H1 (cell line): Measurements from ENCODE around the gene KIF3B. TPM values are rescaled to one million over a fixed set of nuclear protein-coding genes. Genes with fewer than 3 reads are reported as not detected.
"Not testable (repeated sequence)": the region's sequence is repeated elsewhere in the genome, so short reads cannot be mapped to it uniquely, and the experiment has no call there.

Experiments used
- CTCF ChIA-PET: fragments of 300-600 bp; sonication (Branson Sonifier 250); formaldehyde crosslinking; loops from one replicate; lab custom pipeline; 2021; ENCODE audit not compliant: partially characterized antibody; lab: Charles Lee
- POLR2A ChIA-PET: fragments of 300-600 bp; sonication (Branson Sonifier 250); formaldehyde crosslinking; loops from one replicate; lab custom pipeline; 2021; ENCODE audit warnings: inconsistent platforms; ENCODE audit not compliant: partially characterized antibody; lab: Charles Lee
- DNase-seq, 2 experiments: peaks; one replicate each; pipeline versions ENCODE4 v3.0.0 to v3.0.0-alpha.2; 2010 to 2022; ENCODE audit warnings: low spot score in 2 of 2, low read depth in 1 of 2, mixed read lengths in 1 of 2
- FAIRE-seq: peaks from 2 replicates; lab custom pipeline; 2011; peaks lifted over from hg19 to GRCh38; lab: Jason Lieb, UNC
- H2AFZ ChIP-seq: 2 replicates; pipeline ENCODE4 v1.8.1; 2012; ENCODE audit warnings: low read length, inconsistent platforms
- H2AK5ac ChIP-seq: 2 replicates; pipeline ENCODE4 v1.6.1; 2013; ENCODE audit warnings: low read depth, low read length
- H2BK120ac ChIP-seq: replicated peaks from 2 replicates; pipeline ENCODE3; 2013; ENCODE audit warnings: low read depth, low read length, inconsistent platforms
- H2BK12ac ChIP-seq: 2 replicates; pipeline ENCODE4 v1.6.1; 2013; ENCODE audit warnings: low read depth, low read length
- H2BK15ac ChIP-seq: 2 replicates; pipeline ENCODE4 v1.6.1; 2013; ENCODE audit warnings: low read length
- H2BK20ac ChIP-seq: 2 replicates; pipeline ENCODE4 v1.6.1; 2013; ENCODE audit warnings: low read length
- H2BK5ac ChIP-seq: 2 replicates; pipeline ENCODE4 v1.6.1; 2013; ENCODE audit warnings: low read depth, low read length
- H3K14ac ChIP-seq: 2 replicates; pipeline ENCODE4 v1.6.1; 2013; ENCODE audit warnings: inconsistent platforms; ENCODE audit not compliant: insufficient read length
- H3K18ac ChIP-seq: 2 replicates; pipeline ENCODE4 v1.6.1; 2013; ENCODE audit warnings: low read length; ENCODE audit errors: extremely low read depth
- H3K23ac ChIP-seq: 2 replicates; pipeline ENCODE4 v1.6.1; 2013; ENCODE audit warnings: inconsistent platforms; ENCODE audit not compliant: insufficient read length
- H3K23me2 ChIP-seq: 2 replicates; pipeline ENCODE4 v1.6.1; 2013; ENCODE audit warnings: low read depth, low read length
- H3K27ac ChIP-seq: 2 replicates; pipeline ENCODE4 v1.6.1; 2011; ENCODE audit warnings: low read depth, low read length, inconsistent platforms
- H3K27me3 ChIP-seq, 4 experiments: replicated peaks in 1 of 4; 1 replicate in 1 of 4; 2 replicates in 3 of 4; pipeline versions ENCODE4 v1.6.1 to v1.8.1; 2011 to 2013; ENCODE audit warnings: low read length in 3 of 4, mild to moderate bottlenecking in 3 of 4, inconsistent platforms in 2 of 4, mixed read lengths in 2 of 4, moderate library complexity in 1 of 4; ENCODE audit not compliant: control insufficient read depth in 3 of 4, insufficient read depth in 3 of 4; ENCODE audit errors: extremely low read depth in 1 of 4
- H3K36me3 ChIP-seq, 4 experiments: 2 replicates each; pipeline versions ENCODE4 v1.6.1 to v1.8.1; 2011 to 2013; ENCODE audit warnings: mild to moderate bottlenecking in 4 of 4, low read length in 3 of 4, moderate library complexity in 2 of 4, control low read depth in 1 of 4, inconsistent platforms in 1 of 4; ENCODE audit not compliant: insufficient read depth in 4 of 4, control insufficient read depth in 2 of 4
- H3K4ac ChIP-seq: replicated peaks from 2 replicates; pipeline ENCODE3; 2013; ENCODE audit warnings: low read length, low read depth, mixed read lengths, inconsistent platforms; ENCODE audit not compliant: insufficient read length
- H3K4me1 ChIP-seq, 4 experiments: replicated peaks in 1 of 4; 1 replicate in 1 of 4; 2 replicates in 3 of 4; pipeline versions ENCODE4 v1.6.1 to v1.8.1; 2011 to 2013; ENCODE audit warnings: low read length in 3 of 4, inconsistent platforms in 2 of 4, mixed read lengths in 1 of 4; ENCODE audit not compliant: insufficient read depth in 4 of 4, control insufficient read depth in 3 of 4
- H3K4me2 ChIP-seq, 2 experiments: 2 replicates each; pipeline versions ENCODE4 v1.6.1 to v1.8.1; 2011 to 2013; ENCODE audit warnings: low read depth in 2 of 2, low read length in 2 of 2, control low read depth in 1 of 2, inconsistent platforms in 1 of 2, mild to moderate bottlenecking in 1 of 2; ENCODE audit not compliant: insufficient read depth in 1 of 2
- H3K4me3 ChIP-seq, 4 experiments: fragments of 200-600, 300-600 bp in 1 of 4; sonication (generic), shearing (Covaris generic), sonication (Bioruptor Twin) in 1 of 4; 2 replicates each; pipeline versions ENCODE4 v1.5.1 to v1.8.1; 2011 to 2016; ENCODE audit warnings: low read length in 4 of 4, low read depth in 3 of 4, control low read depth in 2 of 4, inconsistent platforms in 2 of 4, mild to moderate bottlenecking in 2 of 4, mixed read lengths in 1 of 4, moderate library complexity in 1 of 4; ENCODE audit not compliant: insufficient read depth in 2 of 4; ENCODE audit errors: extremely low read depth in 1 of 4
- H3K56ac ChIP-seq: replicated peaks from 2 replicates; pipeline ENCODE3; 2013; ENCODE audit warnings: low read depth, mild to moderate bottlenecking, mixed read lengths, low read length, inconsistent platforms; ENCODE audit not compliant: insufficient read length
- H3K79me1 ChIP-seq: 2 replicates; pipeline ENCODE4 v1.6.1; 2013; ENCODE audit warnings: low read depth, low read length, control low read depth
- H3K79me2 ChIP-seq, 2 experiments: 2 replicates each; pipeline versions ENCODE4 v1.6.1 to v1.8.1; 2012 to 2013; ENCODE audit warnings: low read length in 2 of 2, mild to moderate bottlenecking in 2 of 2, inconsistent platforms in 1 of 2; ENCODE audit not compliant: insufficient read depth in 2 of 2, control insufficient read depth in 1 of 2
- H3K9ac ChIP-seq, 4 experiments: replicated peaks in 1 of 4; 1 replicate in 1 of 4; 2 replicates in 3 of 4; pipeline versions ENCODE4 v1.6.1 to v1.8.1; 2011 to 2013; ENCODE audit warnings: low read depth in 3 of 4, low read length in 3 of 4, control low read depth in 2 of 4, mild to moderate bottlenecking in 2 of 4, moderate library complexity in 2 of 4, inconsistent platforms in 1 of 4; ENCODE audit errors: extremely low read depth in 1 of 4
- H3K9me3 ChIP-seq, 2 experiments: 2 replicates each; pipeline versions ENCODE4 v1.6.1 to v1.8.1; 2012 to 2013; ENCODE audit warnings: mild to moderate bottlenecking in 2 of 2, moderate library complexity in 2 of 2, control low read depth in 1 of 2, inconsistent platforms in 1 of 2, low read depth in 1 of 2, low read length in 1 of 2, mixed read lengths in 1 of 2; ENCODE audit not compliant: insufficient read depth in 2 of 2
- H4K20me1 ChIP-seq, 2 experiments: replicated peaks in 1 of 2; 2 replicates each; pipeline versions ENCODE3 to v1.8.1; 2011 to 2013; ENCODE audit warnings: inconsistent platforms in 2 of 2, low read length in 2 of 2, mild to moderate bottlenecking in 1 of 2; ENCODE audit not compliant: insufficient read depth in 2 of 2, control insufficient read depth in 1 of 2
- H4K5ac ChIP-seq: 2 replicates; pipeline ENCODE4 v1.6.1; 2013; ENCODE audit warnings: low read length, low read depth, mixed read lengths, inconsistent platforms; ENCODE audit not compliant: insufficient read length
- H4K8ac ChIP-seq: 2 replicates; pipeline ENCODE4 v1.8.0; 2013; ENCODE audit warnings: mild to moderate bottlenecking, moderate library complexity, low read length, inconsistent platforms; ENCODE audit not compliant: insufficient read depth; ENCODE audit errors: extremely low read depth
- H4K91ac ChIP-seq: replicated peaks from 2 replicates; pipeline ENCODE3; 2013; ENCODE audit warnings: low read length, mixed read lengths, inconsistent platforms; ENCODE audit not compliant: insufficient read length
- HDAC2 ChIP-seq, 2 experiments: fragments of 300-600 bp in 1 of 2; sonication (generic) in 1 of 2; IDR thresholded peaks; 2 replicates each; pipeline ENCODE4 v1.6.1; 2011 to 2012; ENCODE audit warnings: low read depth in 2 of 2, low read length in 2 of 2, mild to moderate bottlenecking in 2 of 2, moderate library complexity in 2 of 2, borderline replicate concordance in 1 of 2, inconsistent platforms in 1 of 2
- JUND ChIP-seq: IDR thresholded peaks from 2 replicates; pipeline ENCODE4 v1.6.1; 2011; ENCODE audit warnings: mild to moderate bottlenecking, improper control_type of control experiment, low read length
- NRF1 ChIP-seq: IDR thresholded peaks from 2 replicates; pipeline ENCODE4 v1.6.1; 2011; ENCODE audit warnings: mild to moderate bottlenecking, low read depth, low read length, improper control_type of control experiment
- WGBS, 2 experiments: shearing (Covaris generic) in 1 of 2; methylation state at CpG; one replicate each; pipeline versions ENCODE4 v1.1.6 to v1.1.7; 2013 to 2015; ENCODE audit warnings: low lambda C conversion rate in 2 of 2, mixed read lengths in 2 of 2, inconsistent platforms in 1 of 2, low coverage in 1 of 2, missing lambda C conversion rate in 1 of 2; ENCODE audit not compliant: insufficient replicate concordance in 2 of 2, insufficient coverage in 1 of 2, insufficient read length in 1 of 2; ENCODE audit errors: extremely low coverage in 1 of 2, missing lambda C conversion rate in 1 of 2; 5-methylcytosine and 5-hydroxymethylcytosine counted together
- polyA plus RNA-seq, 7 experiments: library from polyadenylated mRNA; depleted of rRNA in 3 of 7; stranded (reverse) in 5 of 7; unstranded in 2 of 7; fragments of >200 nt in 5 of 7; fragments of 200-250 nt in 2 of 7; gene quantifications; 1 replicate in 5 of 7; 2 replicates in 1 of 7; 4 replicates in 1 of 7; pipeline versions ENCODE4 v1.2.1 to v1.2.3, GENCODE V29; 2011 to 2013; ENCODE audit warnings: missing spikeins in 2 of 7, mixed read lengths in 2 of 7
- total RNA-seq: library from RNA; stranded (reverse); fragmentation: NEBNext Ultra II Directional; extraction: Animal tissue kit (Norgen Biotek cat#: 25700); gene quantifications from 2 replicates; pipeline ENCODE4 v1.2.1, GENCODE V29; 2021

Gene KIF3B
- total and polyA plus RNA-seq, 2 of the 8 experiments (the other 6 are each of a cell fraction or from before 2014, with no cell fraction given): 10.1 to 22.4 TPM

DNA sequence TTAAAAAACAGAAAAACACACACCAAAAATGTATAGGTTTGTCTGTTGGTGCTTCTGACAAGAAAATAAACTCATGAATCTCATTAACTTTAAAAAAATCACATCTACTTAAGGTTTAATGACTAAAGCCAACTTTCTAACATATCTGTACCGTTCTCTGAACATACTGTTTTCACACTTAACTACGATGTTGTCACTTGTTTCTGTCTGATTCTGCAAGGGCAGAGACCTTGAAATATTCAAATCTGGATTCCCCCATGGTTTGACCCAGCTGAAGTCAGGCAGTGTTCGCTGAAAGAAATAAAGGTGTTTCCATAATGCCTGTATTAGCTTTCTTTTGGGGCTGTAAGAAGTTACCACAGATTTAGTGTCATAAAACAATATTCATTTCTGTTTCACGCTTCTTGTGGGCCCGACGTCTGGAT lies 78.0 kb downstream of the KIF3B start (continued):
- no peak for TF ChIP-seq JUND
- TF ChIP-seq NRF1: no peak
- no peak for TF ChIP-seq HDAC2 (IDR thresholded peaks at IDR 0.05; ENCODE audit: borderline replicate concordance in 1 of 2, low read depth in 2 of 2, low read length in 2 of 2)

DNA sequence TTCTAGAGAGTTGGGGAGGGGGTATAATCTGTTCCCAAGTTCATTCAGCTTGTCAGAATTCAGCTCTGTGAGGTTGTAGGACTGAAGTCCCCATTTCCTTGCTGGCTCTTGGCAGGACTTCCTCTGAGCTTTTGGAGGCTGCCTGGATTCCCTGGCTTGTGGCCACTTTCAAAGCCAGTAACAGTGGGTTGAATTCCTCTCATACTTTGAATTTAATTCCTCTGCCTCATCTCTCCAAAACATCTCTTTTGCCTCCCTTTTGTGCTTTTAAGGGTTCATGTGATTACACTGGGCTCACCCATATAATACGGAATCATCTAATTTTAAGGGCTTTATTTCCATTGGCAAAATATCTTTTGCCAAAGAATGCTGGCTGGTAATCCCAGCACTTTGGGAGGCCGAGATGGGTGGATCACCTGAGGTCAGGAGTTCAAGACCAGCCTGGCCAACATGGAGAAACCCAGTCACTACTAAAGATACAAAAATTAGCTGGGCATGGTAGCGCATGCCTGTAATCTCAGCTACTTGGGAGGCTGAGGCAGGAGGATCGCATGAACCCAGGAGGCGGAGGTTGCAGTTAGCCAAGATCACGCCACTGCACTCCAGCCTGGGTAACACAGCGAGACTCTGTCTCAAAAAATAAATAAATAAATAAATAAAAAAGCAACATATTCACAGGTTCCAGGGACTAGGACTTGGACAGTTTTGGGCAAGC lies 78.6 kb downstream of the KIF3B start:
- peaks cover 4 to 16% of the 10 kb centered on the region in 2 experiments for H3K79me2 ChIP-seq
- H4K5ac ChIP-seq, H3K79me1 ChIP-seq, H3K4ac ChIP-seq, H2BK5ac ChIP-seq, FAIRE-seq, H4K8ac ChIP-seq, H3K56ac ChIP-seq, H3K4me2 ChIP-seq, H3K23ac ChIP-seq, H3K9ac ChIP-seq, H2AK5ac ChIP-seq, H2BK20ac ChIP-seq, H2BK120ac ChIP-seq, H3K27ac ChIP-seq, H3K4me1 ChIP-seq, H3K9me3 ChIP-seq, H3K4me3 ChIP-seq, H3K18ac ChIP-seq, DNase-seq, H4K91ac ChIP-seq, H2AFZ ChIP-seq, H2BK15ac ChIP-seq, H3K36me3 ChIP-seq, H3K23me2 ChIP-seq, H3K14ac ChIP-seq, H2BK12ac ChIP-seq: not testable (repeated sequence)
- peaks cover 14 to 15% of the 10 kb centered on the region in 2 experiments for H4K20me1 ChIP-seq
- ChIA-PET POLR2A (interaction anchor here (1.6 kb wide), 1 partner anchor 8 kb away, joined by 5 read pairs; no protein-coding TSS in a partner anchor), CTCF (interaction anchor here (0.6 to 1.1 kb wide), 3 partner anchors 11 to 297 kb away, joined by 3 to 5 read pairs (median 3); no protein-coding TSS in a partner anchor)
- H3K27me3 ChIP-seq: peaks cover 11 to 21% (median 18%) of the 10 kb centered on the region in 4 experiments
- 81% methylated on average over 7 of the region's 7 CpGs; no CpG with 5 or more reads in 1 of the 2 experiments for WGBS, 2 experiments
